DMS79 treated with DMSO at 0.1 percent for 48 hours (cell line): Measurements from ENCODE around the gene CFAP65.

ENCODE experiments used
- DNase-seq: peaks from one replicate; lab custom pipeline; 2025; lab: John Stamatoyannopoulos, UW

CFAP65 gene

GRCh38 chr2:219009294-219009693 is 32.0 kb downstream of the CFAP65 start:
- no peak for DNase-seq

GRCh38 chr2:219003979-219004378 is 37.3 kb downstream of the CFAP65 start:
- DNase-seq, result no peak

GRCh38 chr2:219003267-219003634 is 38.1 kb downstream of the CFAP65 start:
- no peak for DNase-seq

- DNase-seq, result peak; percentile 50
Measured at GRCh38 chr2:219002395-219003266, 38.7 kb downstream of the CFAP65 start.

GRCh38 chr2:219001577-219002394 is 39.5 kb downstream of the CFAP65 start:
- peak; percentile 93 for DNase-seq

- no peak for DNase-seq
Measured at GRCh38 chr2:219001100-219001576, 40.2 kb downstream of the CFAP65 start.

- DNase-seq, result peak; percentile 43
Measured at GRCh38 chr2:219000569-219000960, 40.8 kb downstream of the CFAP65 start.

GRCh38 chr2:218999881-219000568 is 41.3 kb downstream of the CFAP65 start:
- peak; percentile 74 for DNase-seq

GRCh38 chr2:218999021-218999880 is 42.1 kb downstream of the CFAP65 start:
- DNase-seq, result no peak

GRCh38 chr2:218998414-218999002 is 42.8 kb downstream of the CFAP65 start:
- no peak for DNase-seq

- DNase-seq, result no peak
Measured at GRCh38 chr2:218997731-218998130, 43.6 kb downstream of the CFAP65 start.

GRCh38 chr2:218996937-218997336 is 44.4 kb downstream of the CFAP65 start:
- DNase-seq, result peak; percentile 44

- peak; percentile 81 for DNase-seq
Measured at GRCh38 chr2:218995972-218996711, 45.2 kb downstream of the CFAP65 start.

GRCh38 chr2:218995561-218995960 is 45.8 kb downstream of the CFAP65 start:
- no peak for DNase-seq

- DNase-seq, result peak; percentile 60
Measured at GRCh38 chr2:218993345-218994315, 47.7 kb downstream of the CFAP65 start, which contains the start of gene CRYBA2. CRYBA2 (minus strand) TSS chr2:218993422; CDS start chr2:218993176, 246 bp downstream.

- DNase-seq, result peak; percentile 40
Measured at GRCh38 chr2:218992703-218993344, 48.5 kb downstream of the CFAP65 start.

- no peak for DNase-seq
Measured at GRCh38 chr2:218992196-218992595, 49.1 kb downstream of the CFAP65 start.

- DNase-seq, result no peak
Measured at GRCh38 chr2:218991674-218992168, 49.6 kb downstream of the CFAP65 start.
